RPMI7951 (cell line): ENCODE data around the gene COL4A2. TPM values are rescaled to one million over a fixed set of nuclear protein-coding genes. Genes with fewer than 3 reads are reported as not detected.
"Not testable (repeated sequence)": the region's sequence is repeated elsewhere in the genome, so short reads cannot be mapped to it uniquely, and the experiment has no call there.

Source experiments
- DNase-seq: peaks from one replicate; pipeline ENCODE4 v3.0.0-alpha.2; 2012; ENCODE audit warnings: low read depth
- total RNA-seq: library from RNA; depleted of rRNA; stranded (reverse); fragments of >200 nt; shearing (Covaris generic); gene quantifications from 2 replicates; pipeline ENCODE4 v1.2.3, GENCODE V29; 2014

The COL4A2 gene
- total RNA-seq, 1 experiment from 2014 or later: 181 TPM

DNA sequence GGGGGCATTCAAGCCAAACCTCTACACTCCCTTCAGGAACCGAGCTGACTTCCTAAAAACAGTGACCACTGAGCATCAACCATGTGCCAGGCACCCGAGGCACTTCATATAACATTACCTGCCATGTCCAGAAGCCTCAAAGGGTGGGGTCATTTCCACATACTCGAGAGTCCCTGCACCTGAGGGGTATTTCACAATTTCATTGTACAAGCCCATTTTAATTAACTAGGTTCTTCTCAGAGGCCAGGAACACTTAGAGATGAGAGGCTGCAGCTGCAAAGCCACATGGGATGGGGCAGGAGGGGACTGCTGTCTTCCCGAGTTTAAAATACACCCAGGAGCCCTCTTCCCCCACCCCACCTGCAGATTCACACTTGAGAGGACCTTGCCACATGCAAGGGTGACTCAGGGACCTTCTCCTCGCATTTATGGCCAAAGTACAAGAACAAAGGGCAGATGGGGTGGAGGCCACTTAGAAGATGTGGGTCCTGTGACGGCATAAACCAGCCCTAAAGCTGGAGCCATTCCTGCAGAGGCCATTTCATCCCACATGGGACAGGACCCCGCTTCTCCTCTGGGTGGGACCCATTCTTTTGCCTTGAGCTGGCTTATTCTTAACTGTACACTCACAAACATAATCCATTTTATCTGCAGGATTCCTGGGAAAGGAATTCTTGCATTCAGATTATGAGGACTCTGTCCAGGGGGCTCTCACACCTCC is 210.6 kb downstream of the COL4A2 start:
- DNase-seq: no peak

DNA sequence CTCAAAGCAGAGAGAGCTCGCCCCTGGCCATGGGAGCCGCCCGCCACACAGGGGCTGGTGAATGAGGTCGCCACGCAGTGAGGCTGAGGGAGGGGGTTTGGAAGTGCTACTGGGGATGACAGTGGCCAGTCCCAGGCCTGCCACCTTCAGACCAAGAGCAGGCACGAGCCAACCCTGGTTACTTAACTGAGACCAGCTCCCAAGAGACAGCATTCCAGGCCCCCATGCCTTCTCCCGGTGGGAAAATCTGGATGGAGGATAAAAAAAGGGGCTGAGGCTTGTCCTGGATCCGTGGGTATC is 211.1 kb downstream of the COL4A2 start:
- DNase-seq: no peak

DNA sequence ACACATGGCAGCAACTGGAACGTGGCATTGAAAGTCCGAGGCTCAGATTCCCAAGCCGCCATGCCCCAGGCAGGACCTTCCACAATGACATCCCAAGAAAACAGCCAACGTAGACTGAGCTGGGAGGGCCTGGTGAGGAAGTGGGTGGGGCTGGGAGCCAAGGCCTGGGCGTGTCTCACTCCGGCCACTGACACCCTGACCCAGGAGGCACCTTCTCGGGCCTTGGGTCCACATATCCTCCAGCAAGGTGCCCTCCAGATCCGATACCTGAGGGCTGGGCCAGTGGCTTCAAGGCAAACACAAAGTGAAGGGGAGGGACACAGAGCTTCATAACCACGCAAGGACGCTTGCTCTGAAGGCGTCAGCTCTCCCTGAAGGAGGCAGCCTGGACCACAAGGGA is 211.5 kb downstream of the COL4A2 start:
- no peak for DNase-seq

DNA sequence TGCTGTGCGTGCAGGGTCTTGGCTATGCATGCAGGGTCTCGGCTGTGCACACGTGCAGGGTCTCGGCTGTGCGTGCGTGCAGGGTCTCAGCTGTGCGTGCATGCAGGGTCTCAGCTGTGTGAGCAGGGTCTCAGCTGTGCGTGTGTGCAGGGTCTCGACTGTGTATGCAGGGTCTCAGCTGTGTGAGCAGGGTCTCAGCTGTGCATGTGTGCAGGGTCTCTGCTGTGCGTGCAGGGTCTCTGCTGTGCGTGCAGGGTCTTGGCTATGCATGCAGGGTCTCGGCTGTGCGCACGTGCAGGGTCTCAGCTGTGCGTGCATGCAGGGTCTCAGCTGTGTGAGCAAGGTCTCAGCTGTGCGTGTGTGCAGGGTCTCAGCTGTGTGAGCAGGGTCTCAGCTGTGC is 212.0 kb downstream of the COL4A2 start:
- no peak for DNase-seq

DNA sequence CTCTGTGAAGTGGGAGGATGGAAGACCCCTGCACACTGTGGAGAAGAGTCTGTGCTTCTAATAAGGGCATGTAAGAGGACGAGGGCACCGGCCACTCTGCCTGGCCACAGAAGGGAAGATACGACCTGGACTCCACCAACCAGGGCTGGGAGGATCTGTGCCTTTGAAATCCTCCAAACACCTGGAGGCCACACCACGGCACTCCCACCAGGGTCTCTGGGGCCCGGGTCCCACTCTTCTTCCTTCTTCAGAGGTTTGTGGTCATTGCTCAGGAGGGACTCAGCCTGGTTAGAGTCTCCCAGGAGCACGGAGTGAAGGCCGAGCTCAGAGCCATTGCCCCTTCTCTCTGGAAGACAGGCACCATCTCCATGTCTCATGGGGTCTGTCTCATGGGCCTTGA is 212.4 kb downstream of the COL4A2 start:
- no peak for DNase-seq

DNA sequence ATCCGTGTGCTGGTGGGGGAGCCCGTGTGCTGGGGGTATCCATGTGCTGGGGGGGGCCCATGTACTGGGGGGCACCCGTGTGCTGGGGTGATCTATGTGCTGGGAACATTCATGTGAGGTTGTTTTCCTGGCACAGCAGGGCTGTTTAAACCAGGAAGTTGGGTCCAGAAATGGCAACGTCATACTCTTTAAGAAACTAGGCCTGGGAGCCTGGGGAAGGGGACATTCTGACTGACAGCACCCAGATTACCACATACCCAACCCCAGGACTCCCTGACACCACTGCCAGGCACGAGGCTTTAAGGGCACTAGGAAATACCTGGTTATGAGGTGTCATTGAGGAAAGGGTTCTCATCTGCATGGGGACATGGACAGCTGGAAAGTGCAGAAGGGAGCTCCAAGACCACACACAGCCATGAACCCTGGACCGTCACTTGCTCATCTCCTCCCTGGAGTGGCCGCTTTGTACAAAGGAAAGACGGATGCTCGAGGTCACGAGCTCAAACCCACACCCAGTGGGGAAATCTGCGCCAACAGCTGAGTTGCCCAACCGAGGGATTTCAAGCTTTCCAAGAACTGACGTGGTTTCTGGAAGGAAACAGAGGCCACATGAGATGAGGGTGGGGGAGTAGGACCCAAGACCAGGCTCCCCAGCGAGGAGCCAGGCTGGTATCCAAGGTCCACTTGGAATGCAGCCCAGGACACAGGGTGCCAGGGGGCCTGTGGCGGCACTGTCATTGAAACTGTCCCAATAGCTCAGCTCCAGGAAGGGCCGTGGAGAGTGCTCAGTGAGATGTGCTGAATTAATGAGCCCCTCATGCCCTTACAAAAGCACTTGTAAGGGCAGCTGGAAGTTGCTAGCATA is 213.6 kb downstream of the COL4A2 start:
- DNase-seq: peak; percentile 68

DNA sequence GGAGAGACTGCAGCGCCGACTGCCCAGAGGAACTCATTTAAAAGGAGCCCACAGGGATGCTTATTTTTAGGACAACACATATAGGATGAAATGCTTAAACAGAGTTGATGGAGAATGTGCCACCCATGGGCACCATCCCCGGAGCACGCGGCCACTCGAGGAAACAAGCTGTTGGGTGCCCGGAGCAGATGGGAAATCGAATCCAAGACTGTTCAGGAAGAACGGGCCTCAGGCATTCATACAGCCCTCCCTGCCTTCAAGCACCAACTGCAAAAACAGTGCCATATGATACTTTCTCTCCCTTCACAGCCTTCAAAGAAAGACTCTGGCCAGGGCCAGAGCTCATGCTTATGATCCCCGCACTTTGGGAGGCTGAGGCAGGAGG is 214.2 kb downstream of the COL4A2 start:
- no peak for DNase-seq

DNA sequence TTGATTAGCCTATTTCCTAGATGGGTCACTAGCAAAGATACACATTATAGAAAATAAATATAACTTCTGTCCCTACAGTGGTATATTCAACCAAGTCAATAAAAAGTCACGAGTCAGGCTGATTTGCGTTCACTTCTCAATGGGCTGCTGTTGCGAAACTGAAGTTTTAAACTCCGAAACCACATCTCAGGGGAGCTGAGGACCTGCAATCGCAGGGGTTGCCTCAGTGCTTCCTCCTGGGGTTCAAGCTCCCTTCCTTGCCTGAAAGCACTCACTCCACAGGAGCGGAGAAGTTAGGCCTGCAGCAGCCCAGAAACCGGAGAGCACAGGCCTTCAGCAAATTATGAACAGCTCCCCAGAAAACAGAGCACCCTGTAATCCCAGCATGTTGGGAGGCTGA is 214.9 kb downstream of the COL4A2 start:
- DNase-seq: no peak

DNA sequence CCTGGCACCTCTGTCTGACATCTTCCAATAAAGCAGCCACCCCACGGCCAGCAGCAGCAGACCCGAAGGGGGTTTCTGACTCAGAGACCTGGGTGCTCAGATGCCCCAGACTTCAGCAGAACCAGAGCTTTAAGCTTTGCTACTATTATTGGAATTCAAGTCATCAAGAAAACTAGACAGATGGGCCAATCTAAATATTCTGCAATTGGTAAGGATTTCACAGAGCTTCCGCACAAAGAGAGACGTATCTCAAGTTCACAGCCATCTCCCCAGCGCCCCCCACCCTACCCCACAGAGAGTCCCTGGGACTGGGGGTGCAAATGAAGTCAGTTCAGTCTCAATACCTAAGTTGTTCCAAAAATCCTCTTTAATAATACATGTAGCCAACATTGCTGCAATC is 215.6 kb downstream of the COL4A2 start:
- no peak for DNase-seq

DNA sequence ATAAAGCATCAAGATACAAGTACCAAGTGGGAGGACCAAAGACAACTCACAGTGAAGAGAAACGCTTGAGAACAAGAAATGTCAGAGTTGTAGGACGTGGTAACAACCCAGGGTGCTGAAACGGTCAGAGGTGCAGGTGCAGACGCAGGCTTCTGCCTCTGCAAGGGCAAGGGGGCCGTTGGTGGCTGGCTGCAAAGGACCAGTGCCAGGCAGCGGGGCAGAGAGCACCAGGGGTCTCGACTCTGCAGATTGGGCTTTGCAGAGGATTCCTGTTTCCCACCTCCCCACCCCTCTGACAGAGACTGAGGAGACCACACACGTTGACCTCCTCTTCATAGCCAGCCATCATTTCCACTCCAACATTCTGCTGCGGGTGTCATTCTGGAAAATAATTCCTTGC is 216.1 kb downstream of the COL4A2 start:
- DNase-seq: no peak

DNA sequence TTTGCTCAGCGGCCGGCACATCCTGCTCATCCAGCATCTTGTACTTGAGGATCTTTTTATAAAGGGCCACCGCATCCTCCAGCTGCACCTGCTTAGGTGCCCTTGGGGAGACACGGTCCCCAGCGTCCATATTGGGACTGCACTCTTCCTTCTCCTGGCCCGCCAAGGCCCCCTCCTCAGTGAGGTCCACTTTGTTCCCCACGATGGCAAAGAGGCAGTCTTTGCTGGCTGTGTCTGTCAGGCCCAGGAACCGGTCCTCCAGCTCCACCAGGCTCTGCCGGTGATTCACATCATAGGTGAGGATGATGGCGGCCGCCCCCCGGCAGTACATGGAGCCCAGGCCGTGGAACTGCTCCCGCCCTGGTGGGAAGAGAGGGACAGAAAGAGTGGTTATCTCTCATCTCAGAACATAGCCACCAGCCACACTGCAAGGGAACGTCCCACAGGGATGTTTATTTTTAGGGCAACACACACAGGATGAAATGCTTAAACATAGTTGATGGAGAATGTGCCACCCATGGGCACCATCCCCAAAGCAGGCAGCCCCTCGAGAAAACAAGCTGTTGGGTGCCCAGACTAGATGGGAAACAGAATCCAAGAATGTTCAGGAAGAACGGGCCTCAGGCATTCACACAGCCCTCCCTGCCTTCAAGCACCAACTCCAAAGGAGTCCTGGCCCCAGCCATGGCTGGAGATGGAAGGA is 216.9 kb downstream of the COL4A2 start:
- DNase-seq: no peak

DNA sequence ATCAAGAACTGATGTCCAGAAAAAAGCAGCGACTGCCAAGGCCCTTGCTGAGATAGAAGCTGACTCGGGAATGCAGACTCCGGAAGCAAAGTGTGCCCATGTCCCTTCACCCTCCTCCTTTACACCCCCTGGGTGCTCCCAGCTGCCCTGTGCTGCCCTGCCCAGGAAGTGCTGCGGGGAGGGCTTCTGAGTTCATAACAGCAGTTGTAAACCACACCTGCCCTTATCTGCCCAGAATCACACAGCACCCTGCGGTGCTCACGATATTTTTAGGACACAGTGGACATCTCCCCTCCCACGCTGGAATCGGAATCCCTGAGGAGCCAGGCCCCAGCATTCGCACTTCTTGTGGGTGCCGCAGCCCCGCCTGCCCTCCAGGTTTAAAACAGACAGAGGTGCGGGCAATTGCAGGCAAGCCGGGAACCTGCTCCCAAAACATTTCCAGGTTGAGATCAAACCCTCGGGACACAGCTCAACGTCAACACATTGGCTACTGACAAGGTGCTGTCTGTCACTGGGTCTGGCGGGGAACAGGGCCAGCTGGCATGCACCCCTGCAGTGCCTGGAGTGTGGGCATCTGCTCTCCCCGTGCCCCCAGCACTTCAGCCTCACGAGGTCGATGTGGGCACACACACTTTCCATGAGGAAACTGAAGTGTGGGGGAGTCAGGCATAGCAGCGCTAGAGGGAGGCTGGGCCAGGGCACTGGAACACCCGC is 217.6 kb downstream of the COL4A2 start:
- DNase-seq: peak; percentile 26

DNA sequence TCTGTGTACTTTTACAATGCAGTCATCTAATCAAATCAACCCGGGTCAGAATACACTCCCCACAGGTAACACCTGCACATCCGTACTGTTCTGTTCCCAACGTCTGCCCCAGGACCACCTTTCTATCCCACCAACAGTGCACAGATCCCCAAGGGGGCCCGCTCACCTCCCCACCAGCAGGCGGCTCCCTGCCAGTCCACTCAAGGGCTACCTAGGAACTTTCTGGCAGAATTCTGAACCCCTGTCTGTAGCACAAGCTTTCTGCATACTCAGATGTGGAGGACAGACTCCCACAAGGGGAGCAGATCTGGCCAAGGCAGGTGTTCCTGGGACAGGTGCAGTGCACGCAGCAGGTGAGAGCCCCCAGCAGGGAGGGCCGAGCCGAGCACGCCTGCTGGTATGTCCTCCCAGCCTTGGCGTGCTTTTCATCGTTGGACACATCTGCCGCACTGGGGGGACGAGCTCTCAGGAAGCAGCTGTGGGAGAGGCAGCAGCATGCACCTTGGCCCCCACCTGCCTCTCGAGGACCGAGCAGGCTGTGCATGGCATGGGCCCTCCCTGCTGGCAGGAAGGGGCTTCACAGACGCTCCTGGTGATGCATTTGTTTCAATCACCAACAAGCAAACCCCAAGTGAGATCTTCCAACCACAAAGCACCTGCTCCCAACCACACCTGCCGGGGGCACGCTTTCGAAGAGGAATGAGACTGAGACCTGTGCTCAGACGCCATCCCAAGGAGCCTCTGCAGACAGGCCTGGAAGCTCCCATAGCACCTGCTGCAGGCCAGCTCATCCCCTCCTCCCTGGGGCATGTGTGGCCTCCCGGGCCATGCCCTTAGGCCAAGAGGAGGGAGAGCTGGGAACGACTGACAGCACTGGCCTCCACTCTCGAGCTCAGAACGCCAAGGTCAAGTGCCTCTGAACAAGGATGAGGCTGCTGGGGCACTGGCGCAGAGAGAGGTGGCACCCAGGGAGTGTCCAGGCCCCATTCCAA is 218.5 kb downstream of the COL4A2 start:
- no peak for DNase-seq

DNA sequence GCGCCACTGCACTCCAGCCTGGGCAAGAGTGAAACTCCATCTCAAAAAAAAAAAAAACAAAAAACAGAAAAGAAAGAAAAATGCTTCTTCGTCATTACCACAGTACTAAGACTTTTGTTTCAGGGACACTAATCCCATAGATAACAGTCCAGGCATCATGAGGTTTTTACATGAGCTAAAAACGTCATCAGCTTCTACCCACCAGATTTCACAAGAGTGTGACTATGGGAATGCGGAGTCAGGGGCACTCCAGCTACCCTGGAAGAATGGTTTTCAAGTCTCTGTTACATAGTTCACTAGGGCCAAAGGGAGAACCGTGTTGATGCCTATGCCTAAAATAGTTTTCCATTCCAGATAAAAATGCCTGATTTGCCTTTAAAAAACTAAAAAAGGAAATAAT is 221.3 kb downstream of the COL4A2 start:
- DNase-seq: peak; percentile 21

DNA sequence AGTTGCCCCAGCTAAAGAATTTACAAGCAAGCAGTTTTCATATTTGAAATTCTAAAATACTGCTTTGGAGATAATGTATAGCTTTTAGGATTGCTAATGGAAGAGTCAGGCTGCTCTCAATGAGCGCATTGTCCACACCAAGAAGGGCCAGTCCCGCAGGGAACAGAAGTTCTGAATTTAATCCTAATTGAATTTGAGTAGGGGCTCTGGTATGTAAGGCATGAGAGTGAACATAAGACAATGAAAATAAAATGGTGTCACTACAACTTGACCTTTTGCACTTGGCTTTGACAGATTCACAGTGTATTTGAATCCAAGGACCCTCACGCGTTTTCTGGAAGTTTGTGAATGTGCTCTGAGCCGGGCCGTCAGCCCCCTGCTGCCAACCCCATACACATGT is 221.8 kb downstream of the COL4A2 start:
- DNase-seq: peak; percentile 14

DNA sequence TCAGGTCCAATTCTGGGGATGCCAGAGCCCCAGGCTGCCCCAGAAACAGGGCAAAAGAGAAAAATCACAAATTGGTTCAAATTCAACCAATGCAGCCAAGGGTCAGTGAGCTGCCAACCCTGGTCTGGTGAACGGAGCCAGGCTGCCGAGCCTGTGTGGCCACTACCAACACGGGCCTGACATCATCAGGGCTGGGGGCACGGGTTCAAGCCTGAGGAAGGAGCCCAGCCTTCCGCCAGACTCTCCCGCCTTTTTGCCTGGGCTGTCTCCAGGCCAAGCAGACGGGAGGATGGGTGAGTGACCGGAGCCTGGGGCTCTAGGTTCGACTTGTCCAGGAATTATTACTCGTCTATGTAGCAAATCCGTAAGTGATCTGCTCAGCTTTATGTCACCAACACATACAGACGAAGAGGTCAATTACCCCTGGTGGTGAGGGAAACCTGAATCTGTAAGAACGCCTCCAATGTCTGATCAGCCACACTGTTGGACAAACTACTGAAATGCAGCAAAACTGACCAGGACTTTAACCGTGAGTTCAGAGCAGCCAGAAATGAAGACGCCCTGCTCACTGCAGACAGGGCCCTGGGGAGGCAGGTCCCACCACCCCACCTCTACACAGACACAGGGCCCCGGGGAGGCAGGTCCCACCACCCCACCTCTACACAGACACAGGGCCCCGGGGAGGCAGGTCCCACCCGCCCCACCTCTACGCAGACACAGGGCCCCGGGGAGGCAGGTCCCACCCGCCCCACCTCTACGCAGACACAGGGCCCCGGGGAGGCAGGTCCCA is 222.6 kb downstream of the COL4A2 start:
- no peak for DNase-seq

DNA sequence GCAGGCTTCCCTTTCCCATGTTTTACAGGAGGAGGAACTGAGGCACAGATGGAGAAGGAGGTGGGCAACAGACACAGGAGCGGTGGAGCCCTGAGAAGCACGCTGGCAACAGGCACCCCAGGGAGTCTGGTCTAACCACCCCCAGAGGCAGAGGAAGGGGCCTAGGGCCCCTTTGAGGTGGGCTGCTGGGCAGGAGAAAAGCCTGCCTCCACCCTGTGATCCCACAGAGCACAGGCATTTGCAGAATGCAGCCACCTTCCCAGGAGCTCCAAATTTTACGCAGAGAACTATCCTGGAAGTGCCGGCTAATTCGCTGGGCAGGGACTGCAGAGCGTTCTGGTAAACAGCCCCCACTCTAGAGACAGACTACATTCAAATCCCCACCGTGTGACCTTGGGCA is 224.0 kb downstream of the COL4A2 start:
- DNase-seq: no peak

DNA sequence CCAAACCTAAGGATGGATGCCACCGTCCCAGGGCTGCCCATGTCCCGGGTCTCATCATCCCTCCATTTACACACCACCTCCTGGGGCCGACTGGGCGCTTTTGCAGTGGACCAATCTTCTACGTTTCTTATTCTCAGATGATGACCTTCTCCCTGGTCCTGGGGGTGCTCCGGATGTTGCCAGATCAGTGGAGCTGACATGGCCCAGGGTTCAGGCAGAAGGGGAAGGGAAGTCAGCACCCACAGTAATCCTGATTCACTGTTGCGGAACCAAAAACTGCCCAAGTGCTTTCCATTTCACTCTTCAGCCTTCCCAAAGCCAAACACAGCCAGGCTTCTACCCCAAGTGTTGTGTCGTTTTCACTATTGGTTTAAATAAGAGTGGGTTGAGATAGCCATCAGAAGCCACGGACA is 224.6 kb downstream of the COL4A2 start:
- DNase-seq: no peak

DNA sequence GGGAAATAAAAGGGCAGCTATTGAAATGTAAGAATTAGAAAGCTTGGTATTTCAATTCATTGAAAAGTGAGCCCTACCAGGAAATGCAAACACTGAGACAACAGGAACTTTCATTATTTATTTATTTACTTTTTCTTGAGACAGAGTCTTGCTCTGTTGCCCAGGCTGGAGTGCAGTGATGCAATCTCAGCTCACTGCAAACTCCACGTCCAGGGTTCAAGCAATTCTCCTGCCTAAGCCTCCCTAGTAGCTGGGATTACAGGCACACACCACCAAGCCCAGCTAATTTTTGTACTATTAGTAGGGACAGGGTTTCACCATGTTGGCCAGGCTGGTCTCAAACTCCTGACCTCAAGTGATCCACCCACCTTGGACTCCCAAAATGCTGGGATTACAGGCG is 225.2 kb downstream of the COL4A2 start:
- DNase-seq: not testable (repeated sequence)
